GM12874 (cell line): ENCODE data around the gene CREB3L1.

Experiments used
- TF ChIP-seq, protein P1 (sequence below): IDR thresholded peaks from 2 replicates; pipeline ENCODE4 v1.5.1; 2011; ENCODE audit warnings: low read depth, mild to moderate bottlenecking, control low read depth, low read length, moderate library complexity; ENCODE audit not compliant: insufficient read depth

CREB3L1 gene

GRCh38 chr11:46334211-46334610, 56.7 kb downstream of the CREB3L1 start:
- TF ChIP-seq, protein P1, sequence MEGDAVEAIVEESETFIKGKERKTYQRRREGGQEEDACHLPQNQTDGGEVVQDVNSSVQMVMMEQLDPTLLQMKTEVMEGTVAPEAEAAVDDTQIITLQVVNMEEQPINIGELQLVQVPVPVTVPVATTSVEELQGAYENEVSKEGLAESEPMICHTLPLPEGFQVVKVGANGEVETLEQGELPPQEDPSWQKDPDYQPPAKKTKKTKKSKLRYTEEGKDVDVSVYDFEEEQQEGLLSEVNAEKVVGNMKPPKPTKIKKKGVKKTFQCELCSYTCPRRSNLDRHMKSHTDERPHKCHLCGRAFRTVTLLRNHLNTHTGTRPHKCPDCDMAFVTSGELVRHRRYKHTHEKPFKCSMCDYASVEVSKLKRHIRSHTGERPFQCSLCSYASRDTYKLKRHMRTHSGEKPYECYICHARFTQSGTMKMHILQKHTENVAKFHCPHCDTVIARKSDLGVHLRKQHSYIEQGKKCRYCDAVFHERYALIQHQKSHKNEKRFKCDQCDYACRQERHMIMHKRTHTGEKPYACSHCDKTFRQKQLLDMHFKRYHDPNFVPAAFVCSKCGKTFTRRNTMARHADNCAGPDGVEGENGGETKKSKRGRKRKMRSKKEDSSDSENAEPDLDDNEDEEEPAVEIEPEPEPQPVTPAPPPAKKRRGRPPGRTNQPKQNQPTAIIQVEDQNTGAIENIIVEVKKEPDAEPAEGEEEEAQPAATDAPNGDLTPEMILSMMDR: no peak

DNA sequence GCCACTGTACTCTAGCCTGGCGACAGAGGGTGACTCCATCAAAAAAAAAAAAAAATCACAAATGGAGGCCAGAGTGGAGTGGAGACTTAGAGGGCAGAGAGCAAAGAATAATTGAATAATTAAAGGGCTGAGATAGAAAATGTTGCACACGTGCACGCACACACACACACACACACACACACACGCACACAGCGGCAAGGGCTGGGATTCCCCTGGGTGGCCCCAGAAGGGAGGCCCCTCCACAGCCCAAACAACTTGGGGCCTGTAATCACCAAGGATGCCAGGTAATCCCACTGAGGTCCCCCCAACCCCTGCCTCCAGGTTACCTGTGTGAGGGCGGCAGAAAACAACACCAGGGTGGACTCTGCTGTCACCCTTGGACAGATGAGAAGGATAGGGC, 57.8 kb downstream of the CREB3L1 start:
- TF ChIP-seq, protein P1: no peak

- TF ChIP-seq, protein P1: no peak
Measured at GRCh38 chr11:46335890-46336562, 58.6 kb downstream of the CREB3L1 start.

GRCh38 chr11:46336563-46337180, 59.2 kb downstream of the CREB3L1 start:
- TF ChIP-seq, protein P1: no peak

GRCh38 chr11:46337626-46338345, 60.3 kb downstream of the CREB3L1 start:
- TF ChIP-seq, protein P1: no peak

GRCh38 chr11:46338636-46338987, 61.1 kb downstream of the CREB3L1 start:
- TF ChIP-seq, protein P1: no peak

GRCh38 chr11:46338988-46339666, 61.7 kb downstream of the CREB3L1 start:
- TF ChIP-seq, protein P1: no peak
